ENCODE results near the gene SLC35F6. TPM values are rescaled to one million over a fixed set of nuclear protein-coding genes. Genes with fewer than 3 reads are reported as not detected.
A peak's percentile ranks its signal among the peaks of the same experiment; 100 is the strongest.
"Not testable (repeated sequence)": the region's sequence is repeated elsewhere in the genome, so short reads cannot be mapped to it uniquely, and the experiment has no call there.

SLC35F6 gene
- total RNA-seq, 1 experiment from 2014 or later: 19.1 TPM

- no peak for DNase-seq (ENCODE audit: low read depth)
Observed at GRCh38 chr2:26784570-26785234, 20.6 kb downstream of the SLC35F6 start.

- DNase-seq (ENCODE audit: low read depth): peak; percentile 99
Observed at GRCh38 chr2:26785431-26786206, 21.5 kb downstream of the SLC35F6 start, which contains the start of gene CENPA. Gene CENPA, plus strand, starts transcription at chr2:26786056. Its CDS starts 141 bp downstream, at chr2:26786197.

GRCh38 chr2:26786207-26787028, 22.3 kb downstream of the SLC35F6 start:
- peak; percentile 51 for DNase-seq (ENCODE audit: low read depth)

- DNase-seq (ENCODE audit: low read depth): no peak
Observed at GRCh38 chr2:26792720-26793119, 28.6 kb downstream of the SLC35F6 start.

- DNase-seq (ENCODE audit: low read depth): no peak
Observed at GRCh38 chr2:26793518-26793917, 29.4 kb downstream of the SLC35F6 start.

GRCh38 chr2:26795135-26795534, 31.1 kb downstream of the SLC35F6 start:
- not testable (repeated sequence) for DNase-seq (ENCODE audit: low read depth)

GRCh38 chr2:26801328-26801727, 37.2 kb downstream of the SLC35F6 start:
- no peak for DNase-seq (ENCODE audit: low read depth)

- DNase-seq (ENCODE audit: low read depth): no peak
Observed at GRCh38 chr2:26801796-26802195, 37.7 kb downstream of the SLC35F6 start.

- peak; percentile 83 for DNase-seq (ENCODE audit: low read depth)
Observed at GRCh38 chr2:26805241-26805676, 41.2 kb downstream of the SLC35F6 start.

GRCh38 chr2:26807788-26808460, 43.8 kb downstream of the SLC35F6 start:
- no peak for DNase-seq (ENCODE audit: low read depth)

- DNase-seq (ENCODE audit: low read depth): no peak
Observed at GRCh38 chr2:26809211-26809610, 45.1 kb downstream of the SLC35F6 start.

- no peak for DNase-seq (ENCODE audit: low read depth)
Observed at GRCh38 chr2:26809876-26810577, 45.9 kb downstream of the SLC35F6 start.

GRCh38 chr2:26811261-26811660, 47.2 kb downstream of the SLC35F6 start:
- no peak for DNase-seq (ENCODE audit: low read depth)

- DNase-seq (ENCODE audit: low read depth): no peak
Observed at GRCh38 chr2:26811791-26812694, 48.0 kb downstream of the SLC35F6 start.

- no peak for DNase-seq (ENCODE audit: low read depth)
Observed at GRCh38 chr2:26812731-26813130, 48.6 kb downstream of the SLC35F6 start.

GRCh38 chr2:26814072-26814765, 50.1 kb downstream of the SLC35F6 start:
- DNase-seq (ENCODE audit: low read depth): not testable (repeated sequence)

- DNase-seq (ENCODE audit: low read depth): peak; percentile 11
Observed at GRCh38 chr2:26816893-26817292, 52.8 kb downstream of the SLC35F6 start.

- no peak for DNase-seq (ENCODE audit: low read depth)
Observed at GRCh38 chr2:26818255-26818654, 54.2 kb downstream of the SLC35F6 start.

GRCh38 chr2:26818972-26819371, 54.9 kb downstream of the SLC35F6 start:
- DNase-seq (ENCODE audit: low read depth): no peak
